H1 (cell line): ENCODE data around the gene NDUFV1. TPM values are rescaled to one million over a fixed set of nuclear protein-coding genes. Genes with fewer than 3 reads are reported as not detected.

Experiments used
- CTCF ChIA-PET: fragments of 300-600 bp; sonication (Branson Sonifier 250); formaldehyde crosslinking; loops from one replicate; lab custom pipeline; 2021; ENCODE audit not compliant: partially characterized antibody; lab: Charles Lee
- POLR2A ChIA-PET: fragments of 300-600 bp; sonication (Branson Sonifier 250); formaldehyde crosslinking; loops from one replicate; lab custom pipeline; 2021; ENCODE audit warnings: inconsistent platforms; ENCODE audit not compliant: partially characterized antibody; lab: Charles Lee
- DNase-seq, 2 experiments: peaks; one replicate each; pipeline versions ENCODE4 v3.0.0 to v3.0.0-alpha.2; 2010 to 2022; ENCODE audit warnings: low spot score in 2 of 2, low read depth in 1 of 2, mixed read lengths in 1 of 2
- FAIRE-seq: peaks from 2 replicates; lab custom pipeline; 2011; peaks lifted over from hg19 to GRCh38; lab: Jason Lieb, UNC
- H2AFZ ChIP-seq: 2 replicates; pipeline ENCODE4 v1.8.1; 2012; ENCODE audit warnings: low read length, inconsistent platforms
- H2AK5ac ChIP-seq: 2 replicates; pipeline ENCODE4 v1.6.1; 2013; ENCODE audit warnings: low read depth, low read length
- H2BK120ac ChIP-seq: replicated peaks from 2 replicates; pipeline ENCODE3; 2013; ENCODE audit warnings: low read depth, low read length, inconsistent platforms
- H2BK12ac ChIP-seq: 2 replicates; pipeline ENCODE4 v1.6.1; 2013; ENCODE audit warnings: low read depth, low read length
- H2BK15ac ChIP-seq: 2 replicates; pipeline ENCODE4 v1.6.1; 2013; ENCODE audit warnings: low read length
- H2BK20ac ChIP-seq: 2 replicates; pipeline ENCODE4 v1.6.1; 2013; ENCODE audit warnings: low read length
- H2BK5ac ChIP-seq: 2 replicates; pipeline ENCODE4 v1.6.1; 2013; ENCODE audit warnings: low read depth, low read length
- H3K14ac ChIP-seq: 2 replicates; pipeline ENCODE4 v1.6.1; 2013; ENCODE audit warnings: inconsistent platforms; ENCODE audit not compliant: insufficient read length
- H3K18ac ChIP-seq: 2 replicates; pipeline ENCODE4 v1.6.1; 2013; ENCODE audit warnings: low read length; ENCODE audit errors: extremely low read depth
- H3K23ac ChIP-seq: 2 replicates; pipeline ENCODE4 v1.6.1; 2013; ENCODE audit warnings: inconsistent platforms; ENCODE audit not compliant: insufficient read length
- H3K23me2 ChIP-seq: 2 replicates; pipeline ENCODE4 v1.6.1; 2013; ENCODE audit warnings: low read depth, low read length
- H3K27ac ChIP-seq: 2 replicates; pipeline ENCODE4 v1.6.1; 2011; ENCODE audit warnings: low read depth, low read length, inconsistent platforms
- H3K27me3 ChIP-seq, 4 experiments: replicated peaks in 1 of 4; 1 replicate in 1 of 4; 2 replicates in 3 of 4; pipeline versions ENCODE4 v1.6.1 to v1.8.1; 2011 to 2013; ENCODE audit warnings: low read length in 3 of 4, mild to moderate bottlenecking in 3 of 4, inconsistent platforms in 2 of 4, mixed read lengths in 2 of 4, moderate library complexity in 1 of 4; ENCODE audit not compliant: control insufficient read depth in 3 of 4, insufficient read depth in 3 of 4; ENCODE audit errors: extremely low read depth in 1 of 4
- H3K36me3 ChIP-seq, 4 experiments: 2 replicates each; pipeline versions ENCODE4 v1.6.1 to v1.8.1; 2011 to 2013; ENCODE audit warnings: mild to moderate bottlenecking in 4 of 4, low read length in 3 of 4, moderate library complexity in 2 of 4, control low read depth in 1 of 4, inconsistent platforms in 1 of 4; ENCODE audit not compliant: insufficient read depth in 4 of 4, control insufficient read depth in 2 of 4
- H3K4ac ChIP-seq: replicated peaks from 2 replicates; pipeline ENCODE3; 2013; ENCODE audit warnings: low read length, low read depth, mixed read lengths, inconsistent platforms; ENCODE audit not compliant: insufficient read length
- H3K4me1 ChIP-seq, 4 experiments: replicated peaks in 1 of 4; 1 replicate in 1 of 4; 2 replicates in 3 of 4; pipeline versions ENCODE4 v1.6.1 to v1.8.1; 2011 to 2013; ENCODE audit warnings: low read length in 3 of 4, inconsistent platforms in 2 of 4, mixed read lengths in 1 of 4; ENCODE audit not compliant: insufficient read depth in 4 of 4, control insufficient read depth in 3 of 4
- H3K4me2 ChIP-seq, 2 experiments: 2 replicates each; pipeline versions ENCODE4 v1.6.1 to v1.8.1; 2011 to 2013; ENCODE audit warnings: low read depth in 2 of 2, low read length in 2 of 2, control low read depth in 1 of 2, inconsistent platforms in 1 of 2, mild to moderate bottlenecking in 1 of 2; ENCODE audit not compliant: insufficient read depth in 1 of 2
- H3K4me3 ChIP-seq, 4 experiments: fragments of 200-600, 300-600 bp in 1 of 4; sonication (generic), shearing (Covaris generic), sonication (Bioruptor Twin) in 1 of 4; 2 replicates each; pipeline versions ENCODE4 v1.5.1 to v1.8.1; 2011 to 2016; ENCODE audit warnings: low read length in 4 of 4, low read depth in 3 of 4, control low read depth in 2 of 4, inconsistent platforms in 2 of 4, mild to moderate bottlenecking in 2 of 4, mixed read lengths in 1 of 4, moderate library complexity in 1 of 4; ENCODE audit not compliant: insufficient read depth in 2 of 4; ENCODE audit errors: extremely low read depth in 1 of 4
- H3K56ac ChIP-seq: replicated peaks from 2 replicates; pipeline ENCODE3; 2013; ENCODE audit warnings: low read depth, mild to moderate bottlenecking, mixed read lengths, low read length, inconsistent platforms; ENCODE audit not compliant: insufficient read length
- H3K79me1 ChIP-seq: 2 replicates; pipeline ENCODE4 v1.6.1; 2013; ENCODE audit warnings: low read depth, low read length, control low read depth
- H3K79me2 ChIP-seq, 2 experiments: 2 replicates each; pipeline versions ENCODE4 v1.6.1 to v1.8.1; 2012 to 2013; ENCODE audit warnings: low read length in 2 of 2, mild to moderate bottlenecking in 2 of 2, inconsistent platforms in 1 of 2; ENCODE audit not compliant: insufficient read depth in 2 of 2, control insufficient read depth in 1 of 2
- H3K9ac ChIP-seq, 4 experiments: replicated peaks in 1 of 4; 1 replicate in 1 of 4; 2 replicates in 3 of 4; pipeline versions ENCODE4 v1.6.1 to v1.8.1; 2011 to 2013; ENCODE audit warnings: low read depth in 3 of 4, low read length in 3 of 4, control low read depth in 2 of 4, mild to moderate bottlenecking in 2 of 4, moderate library complexity in 2 of 4, inconsistent platforms in 1 of 4; ENCODE audit errors: extremely low read depth in 1 of 4
- H3K9me3 ChIP-seq, 2 experiments: 2 replicates each; pipeline versions ENCODE4 v1.6.1 to v1.8.1; 2012 to 2013; ENCODE audit warnings: mild to moderate bottlenecking in 2 of 2, moderate library complexity in 2 of 2, control low read depth in 1 of 2, inconsistent platforms in 1 of 2, low read depth in 1 of 2, low read length in 1 of 2, mixed read lengths in 1 of 2; ENCODE audit not compliant: insufficient read depth in 2 of 2
- H4K20me1 ChIP-seq, 2 experiments: replicated peaks in 1 of 2; 2 replicates each; pipeline versions ENCODE3 to v1.8.1; 2011 to 2013; ENCODE audit warnings: inconsistent platforms in 2 of 2, low read length in 2 of 2, mild to moderate bottlenecking in 1 of 2; ENCODE audit not compliant: insufficient read depth in 2 of 2, control insufficient read depth in 1 of 2
- H4K5ac ChIP-seq: 2 replicates; pipeline ENCODE4 v1.6.1; 2013; ENCODE audit warnings: low read length, low read depth, mixed read lengths, inconsistent platforms; ENCODE audit not compliant: insufficient read length
- H4K8ac ChIP-seq: 2 replicates; pipeline ENCODE4 v1.8.0; 2013; ENCODE audit warnings: mild to moderate bottlenecking, moderate library complexity, low read length, inconsistent platforms; ENCODE audit not compliant: insufficient read depth; ENCODE audit errors: extremely low read depth
- H4K91ac ChIP-seq: replicated peaks from 2 replicates; pipeline ENCODE3; 2013; ENCODE audit warnings: low read length, mixed read lengths, inconsistent platforms; ENCODE audit not compliant: insufficient read length
- CREB1 ChIP-seq: IDR thresholded peaks from 2 replicates; pipeline ENCODE4 v1.6.1; 2012; ENCODE audit warnings: inconsistent platforms
- GTF2F1 ChIP-seq: IDR thresholded peaks from 2 replicates; pipeline ENCODE4 v1.6.1; 2012; ENCODE audit warnings: low read depth, low read length, improper control_type of control experiment, borderline replicate concordance
- POLR2AphosphoS5 ChIP-seq: IDR thresholded peaks from 2 replicates; pipeline ENCODE4 v1.6.1; 2011; ENCODE audit warnings: low read depth, low read length
- POU5F1 ChIP-seq: IDR thresholded peaks from 2 replicates; pipeline ENCODE4 v1.6.1; 2011; ENCODE audit warnings: low read depth, mild to moderate bottlenecking, low read length, moderate library complexity
- WGBS, 2 experiments: shearing (Covaris generic) in 1 of 2; methylation state at CpG; one replicate each; pipeline versions ENCODE4 v1.1.6 to v1.1.7; 2013 to 2015; ENCODE audit warnings: low lambda C conversion rate in 2 of 2, mixed read lengths in 2 of 2, inconsistent platforms in 1 of 2, low coverage in 1 of 2, missing lambda C conversion rate in 1 of 2; ENCODE audit not compliant: insufficient replicate concordance in 2 of 2, insufficient coverage in 1 of 2, insufficient read length in 1 of 2; ENCODE audit errors: extremely low coverage in 1 of 2, missing lambda C conversion rate in 1 of 2; 5-methylcytosine and 5-hydroxymethylcytosine counted together
- polyA plus RNA-seq, 7 experiments: library from polyadenylated mRNA; depleted of rRNA in 3 of 7; stranded (reverse) in 5 of 7; unstranded in 2 of 7; fragments of >200 nt in 5 of 7; fragments of 200-250 nt in 2 of 7; gene quantifications; 1 replicate in 5 of 7; 2 replicates in 1 of 7; 4 replicates in 1 of 7; pipeline versions ENCODE4 v1.2.1 to v1.2.3, GENCODE V29; 2011 to 2013; ENCODE audit warnings: missing spikeins in 2 of 7, mixed read lengths in 2 of 7
- total RNA-seq: library from RNA; stranded (reverse); fragmentation: NEBNext Ultra II Directional; extraction: Animal tissue kit (Norgen Biotek cat#: 25700); gene quantifications from 2 replicates; pipeline ENCODE4 v1.2.1, GENCODE V29; 2021
- TF ChIP-seq, protein P1 (sequence below), 3 experiments: IDR thresholded peaks; 1 replicate in 2 of 3; 2 replicates in 1 of 3; pipeline versions ENCODE4 v1.5.1 to v1.6.1; 2011; ENCODE audit warnings: low read length in 3 of 3, mild to moderate bottlenecking in 3 of 3, inconsistent platforms in 2 of 3, low read depth in 1 of 3, moderate library complexity in 1 of 3; ENCODE audit not compliant: insufficient read depth in 1 of 3; ENCODE audit errors: control extremely low read depth in 1 of 3
- TF ChIP-seq, protein P2 (sequence below): IDR thresholded peaks from 2 replicates; pipeline ENCODE4 v1.6.1; 2011; ENCODE audit warnings: low read length, improper control_type of control experiment

Gene NDUFV1
- total and polyA plus RNA-seq, 2 of the 8 experiments (the other 6 are each of a cell fraction or from before 2014, with no cell fraction given) = 125 to 131 TPM

DNA sequence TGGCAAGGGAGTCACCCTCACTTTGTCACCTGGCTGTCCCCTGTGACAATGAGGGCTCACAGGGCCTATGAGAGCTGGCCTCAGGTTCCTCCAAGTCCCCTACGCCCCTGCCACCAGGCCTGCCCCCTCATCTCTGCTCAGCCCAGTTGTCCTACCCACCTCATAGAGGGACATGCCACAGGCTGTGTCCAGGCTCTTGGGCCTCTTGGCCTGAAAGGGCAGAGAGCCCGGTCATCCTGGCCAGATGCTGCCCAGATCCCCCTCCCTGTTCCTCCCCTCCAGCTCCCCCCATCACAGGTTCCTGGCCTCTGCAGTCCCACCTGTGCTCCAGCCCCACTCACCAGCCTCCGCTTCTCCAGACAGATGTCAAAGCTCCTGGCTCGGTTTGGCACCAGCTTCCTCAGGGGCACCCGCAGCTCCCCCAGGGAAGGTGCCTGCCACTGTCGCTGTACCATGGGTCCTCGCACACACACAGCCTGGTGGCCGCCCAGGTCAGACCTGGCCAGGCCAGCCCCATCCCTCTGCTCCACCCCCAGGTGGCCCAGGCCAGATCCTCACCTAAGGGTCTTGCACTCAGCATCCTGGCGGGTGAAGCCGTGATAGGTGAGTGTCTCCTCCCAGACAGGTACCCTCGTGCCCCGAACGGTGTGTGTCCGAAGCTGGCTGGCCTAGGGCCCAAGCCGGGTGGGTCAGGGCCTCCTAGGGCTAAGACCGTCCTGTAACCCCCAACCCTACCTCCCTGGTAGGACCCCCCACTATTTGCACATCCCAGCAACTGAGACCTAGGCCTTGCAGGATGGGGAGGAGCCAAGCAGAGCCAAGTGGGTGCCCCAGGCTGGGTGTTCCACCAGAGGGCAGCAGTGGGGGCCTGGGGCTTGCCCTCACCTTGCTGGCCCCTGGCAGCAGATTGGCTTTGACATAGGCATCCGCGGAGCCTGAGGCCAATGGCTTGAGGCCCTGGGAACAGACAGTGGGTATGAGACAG is 8.3 kb downstream of the NDUFV1 start:
- FAIRE-seq = no peak
- peak overlapping the region; percentile 80; the same call in 1 of the 2 replicates for H2BK20ac ChIP-seq
- peaks cover 2 to 14% (median 9%) of the 10 kb centered on the region in 4 experiments; a peak in 6 of 8 replicates for H3K36me3 ChIP-seq
- H2BK120ac ChIP-seq = no peak overlapping the region
- WGBS, 2 experiments = 90% methylated on average over 17 of the region's 18 CpGs; no CpG with 5 or more reads in 1 of the 2 experiments
- H3K27ac ChIP-seq = no peak overlapping the region
- peak overlapping the region; percentile 90; the same call in 1 of the 2 replicates for H2BK15ac ChIP-seq
- ChIA-PET POLR2A (interaction anchor here (0.7 to 10.7 kb wide), 6 partner anchors 8 to 35 kb away, joined by 4 to 194 read pairs (median 6); partner anchors contain the start of genes GSTP1 and NUDT8), CTCF (interaction anchor here (0.6 to 7.3 kb wide), 36 partner anchors 9 to 191 kb away, joined by 3 to 117 read pairs (median 3); partner anchors contain the start of genes GSTP1 and NUDT8)
- no peak overlapping the region for H3K14ac ChIP-seq
- H2AK5ac ChIP-seq = no peak overlapping the region
- no peak overlapping the region for H4K8ac ChIP-seq
- peak in 1 of 2 experiments; percentile 93 for DNase-seq
- no peaks in the 10 kb centered on the region for H3K79me2 ChIP-seq
- H3K9ac ChIP-seq = no peak overlapping the region
- no peak overlapping the region for H4K5ac ChIP-seq
- peaks cover 13 to 36% (median 31%) of the 10 kb centered on the region in 4 experiments for H3K4me1 ChIP-seq
- no peak overlapping the region for H2AFZ ChIP-seq
- no peak overlapping the region for H3K56ac ChIP-seq
- H3K23ac ChIP-seq = no peak overlapping the region
- peaks cover 0 to 4% of the 10 kb centered on the region in 2 experiments for H4K20me1 ChIP-seq
- H3K4ac ChIP-seq = peak overlapping the region; percentile 92
- no peak overlapping the region; the same call in 1 of the 2 replicates for H3K18ac ChIP-seq
- peak overlapping the region; percentile 44 for H4K91ac ChIP-seq
- peaks cover 4% of the 10 kb centered on the region; the same call in 1 of the 2 replicates for H3K23me2 ChIP-seq
- H3K4me2 ChIP-seq = peak overlapping the region; percentile 47 to 57; a peak in 3 of 4 replicates
- peak overlapping the region; percentile 96; the same call in 1 of the 2 replicates for H2BK12ac ChIP-seq
- peaks cover 0 to 10% (median 5%) of the 10 kb centered on the region in 4 experiments; a peak in 6 of 7 replicates for H3K27me3 ChIP-seq
- H3K4me3 ChIP-seq = no peak overlapping the region
- no peaks in the 10 kb centered on the region for H3K79me1 ChIP-seq
- H3K9me3 ChIP-seq = no peaks in the 10 kb centered on the region; a peak in 1 of 4 replicates
- peak overlapping the region; percentile 63; the same call in 1 of the 2 replicates for H2BK5ac ChIP-seq
- TF ChIP-seq CREB1 = peak; percentile 17; the same call in 1 of the 2 replicates
- TF ChIP-seq, protein P1, sequence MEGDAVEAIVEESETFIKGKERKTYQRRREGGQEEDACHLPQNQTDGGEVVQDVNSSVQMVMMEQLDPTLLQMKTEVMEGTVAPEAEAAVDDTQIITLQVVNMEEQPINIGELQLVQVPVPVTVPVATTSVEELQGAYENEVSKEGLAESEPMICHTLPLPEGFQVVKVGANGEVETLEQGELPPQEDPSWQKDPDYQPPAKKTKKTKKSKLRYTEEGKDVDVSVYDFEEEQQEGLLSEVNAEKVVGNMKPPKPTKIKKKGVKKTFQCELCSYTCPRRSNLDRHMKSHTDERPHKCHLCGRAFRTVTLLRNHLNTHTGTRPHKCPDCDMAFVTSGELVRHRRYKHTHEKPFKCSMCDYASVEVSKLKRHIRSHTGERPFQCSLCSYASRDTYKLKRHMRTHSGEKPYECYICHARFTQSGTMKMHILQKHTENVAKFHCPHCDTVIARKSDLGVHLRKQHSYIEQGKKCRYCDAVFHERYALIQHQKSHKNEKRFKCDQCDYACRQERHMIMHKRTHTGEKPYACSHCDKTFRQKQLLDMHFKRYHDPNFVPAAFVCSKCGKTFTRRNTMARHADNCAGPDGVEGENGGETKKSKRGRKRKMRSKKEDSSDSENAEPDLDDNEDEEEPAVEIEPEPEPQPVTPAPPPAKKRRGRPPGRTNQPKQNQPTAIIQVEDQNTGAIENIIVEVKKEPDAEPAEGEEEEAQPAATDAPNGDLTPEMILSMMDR (IDR thresholded peaks at IDR 0.05; ENCODE audit: control extremely low read depth in 1 of 3, insufficient read depth in 1 of 3, low read depth in 1 of 3, low read length in 3 of 3) = peak in 2 of 3 experiments; percentile 83 to 92; a peak in 3 of 4 replicates
- TF ChIP-seq POLR2AphosphoS5 = 0 out of 2 replicates have a peak, but pooled peaks have one; percentile 31
- TF ChIP-seq, protein P2, sequence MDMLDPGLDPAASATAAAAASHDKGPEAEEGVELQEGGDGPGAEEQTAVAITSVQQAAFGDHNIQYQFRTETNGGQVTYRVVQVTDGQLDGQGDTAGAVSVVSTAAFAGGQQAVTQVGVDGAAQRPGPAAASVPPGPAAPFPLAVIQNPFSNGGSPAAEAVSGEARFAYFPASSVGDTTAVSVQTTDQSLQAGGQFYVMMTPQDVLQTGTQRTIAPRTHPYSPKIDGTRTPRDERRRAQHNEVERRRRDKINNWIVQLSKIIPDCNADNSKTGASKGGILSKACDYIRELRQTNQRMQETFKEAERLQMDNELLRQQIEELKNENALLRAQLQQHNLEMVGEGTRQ = no peak
- no peak for TF ChIP-seq POU5F1
- no peak for TF ChIP-seq GTF2F1
